Measurements from ENCODE around the gene MTA3.

MTA3 gene

GRCh38 chr2:42758751-42759150 is 190.3 kb downstream of the MTA3 start:
- DNase-seq (ENCODE audit: insufficient read length, low spot score), result no peak
- no peak for FAIRE-seq
- no peak for TF ChIP-seq CTCF (IDR thresholded peaks at IDR 0.05; ENCODE audit: insufficient read depth, missing control alignments)

GRCh38 chr2:42761554-42761953 is 193.1 kb downstream of the MTA3 start:
- no peak for FAIRE-seq
- no peak for TF ChIP-seq CTCF (IDR thresholded peaks at IDR 0.05; ENCODE audit: insufficient read depth, missing control alignments)
- DNase-seq (ENCODE audit: insufficient read length, low spot score), result no peak

GRCh38 chr2:42762155-42762554 is 193.7 kb downstream of the MTA3 start:
- DNase-seq (ENCODE audit: insufficient read length, low spot score) (no peak), FAIRE-seq (no peak)
- no peak for TF ChIP-seq CTCF (IDR thresholded peaks at IDR 0.05; ENCODE audit: insufficient read depth, missing control alignments)

GRCh38 chr2:42762823-42763804 is 194.7 kb downstream of the MTA3 start:
- DNase-seq (ENCODE audit: insufficient read length, low spot score) (no peak), FAIRE-seq (no peak)
- no peak for TF ChIP-seq CTCF (IDR thresholded peaks at IDR 0.05; ENCODE audit: insufficient read depth, missing control alignments)

GRCh38 chr2:42764096-42764495 is 195.7 kb downstream of the MTA3 start, which contains the start of gene OXER1:
Gene OXER1, minus strand, starts transcription at chr2:42764135. Its CDS starts 73 bp downstream, at chr2:42764062.
- no peak for DNase-seq (ENCODE audit: insufficient read length, low spot score)
- FAIRE-seq, result no peak
- no peak for TF ChIP-seq CTCF (IDR thresholded peaks at IDR 0.05; ENCODE audit: insufficient read depth, missing control alignments)

- no peak for FAIRE-seq
- no peak for TF ChIP-seq CTCF (IDR thresholded peaks at IDR 0.05; ENCODE audit: insufficient read depth, missing control alignments)
- DNase-seq (ENCODE audit: insufficient read length, low spot score), result no peak
Measured at GRCh38 chr2:42764901-42765300, 196.5 kb downstream of the MTA3 start.

- DNase-seq (ENCODE audit: insufficient read length, low spot score) (no peak), FAIRE-seq (no peak)
- no peak for TF ChIP-seq CTCF (IDR thresholded peaks at IDR 0.05; ENCODE audit: insufficient read depth, missing control alignments)
Measured at GRCh38 chr2:42765686-42766085, 197.3 kb downstream of the MTA3 start.
